Effector memory CD4-positive, alpha-beta T cell (primary cell): Measurements from ENCODE around the gene MACROD2.

Experiments
- DNase-seq, 3 donors: peaks; one replicate each; pipeline ENCODE4 v3.0.0-alpha.2; 2020
- H3K27ac ChIP-seq: 2 replicates; pipeline ENCODE4 v1.7.0; 2013; ENCODE audit warnings: mild to moderate bottlenecking, low read length, moderate library complexity; ENCODE audit not compliant: insufficient read depth, poor library complexity, severe bottlenecking
- H3K27me3 ChIP-seq: replicated peaks from 2 replicates; pipeline ENCODE4 v1.7.0; 2013; ENCODE audit warnings: mild to moderate bottlenecking, low read length; ENCODE audit not compliant: insufficient read depth, control insufficient read depth, poor library complexity, severe bottlenecking
- H3K36me3 ChIP-seq: 2 replicates; pipeline ENCODE4 v1.7.0; 2013; ENCODE audit warnings: mild to moderate bottlenecking, low read length, moderate library complexity; ENCODE audit not compliant: control insufficient read depth, insufficient read depth
- H3K4me1 ChIP-seq: 2 replicates; pipeline ENCODE4 v1.7.0; 2013; ENCODE audit warnings: low read length, mild to moderate bottlenecking; ENCODE audit not compliant: control insufficient read depth, insufficient read depth, poor library complexity, severe bottlenecking
- H3K4me3 ChIP-seq: 2 replicates; pipeline ENCODE4 v1.7.0; 2013; ENCODE audit warnings: low read length, low read depth, mild to moderate bottlenecking; ENCODE audit not compliant: insufficient read depth, poor library complexity, severe bottlenecking
- H3K9me3 ChIP-seq: 2 replicates; pipeline ENCODE4 v1.7.0; 2013; ENCODE audit warnings: mild to moderate bottlenecking, low read length, moderate library complexity; ENCODE audit not compliant: control insufficient read depth

Gene MACROD2

GRCh38 chr20:14647016-14647415 lies 651.7 kb downstream of the MACROD2 start:
- H3K9me3 ChIP-seq = no peaks in the 10 kb centered on the region
- no peaks in the 10 kb centered on the region for H3K27me3 ChIP-seq
- DNase-seq = no peak
- no peaks in the 10 kb centered on the region for H3K36me3 ChIP-seq
- H3K4me1 ChIP-seq = no peaks in the 10 kb centered on the region
- no peak overlapping the region for H3K27ac ChIP-seq
- H3K4me3 ChIP-seq = no peak overlapping the region

DNA sequence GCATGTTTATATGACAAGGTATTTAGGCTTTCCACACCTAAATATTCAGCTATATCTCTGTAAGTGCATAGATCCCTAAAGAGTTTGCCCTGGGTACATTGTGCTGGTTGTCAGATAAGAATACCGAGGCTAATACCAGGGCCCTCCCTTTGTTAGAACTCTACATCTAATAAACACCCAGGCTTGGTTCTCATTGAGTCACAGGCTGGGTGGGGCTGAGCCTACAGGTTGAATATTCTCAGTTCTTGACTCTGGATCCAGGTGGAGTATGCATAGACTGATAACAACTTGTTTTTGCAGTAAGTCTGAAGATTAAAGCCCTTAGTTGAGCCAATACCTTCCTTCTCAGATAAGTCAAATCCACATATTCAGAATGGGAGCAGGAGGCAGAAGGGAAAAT lies 654.3 kb downstream of the MACROD2 start:
- no peak for DNase-seq
- Histone ChIP-seq H3K27ac (no peak overlapping the region), H3K4me1 (no peaks in the 10 kb centered on the region), H3K9me3 (no peaks in the 10 kb centered on the region), H3K36me3 (no peaks in the 10 kb centered on the region), H3K27me3 (no peaks in the 10 kb centered on the region), H3K4me3 (no peak overlapping the region)

DNA sequence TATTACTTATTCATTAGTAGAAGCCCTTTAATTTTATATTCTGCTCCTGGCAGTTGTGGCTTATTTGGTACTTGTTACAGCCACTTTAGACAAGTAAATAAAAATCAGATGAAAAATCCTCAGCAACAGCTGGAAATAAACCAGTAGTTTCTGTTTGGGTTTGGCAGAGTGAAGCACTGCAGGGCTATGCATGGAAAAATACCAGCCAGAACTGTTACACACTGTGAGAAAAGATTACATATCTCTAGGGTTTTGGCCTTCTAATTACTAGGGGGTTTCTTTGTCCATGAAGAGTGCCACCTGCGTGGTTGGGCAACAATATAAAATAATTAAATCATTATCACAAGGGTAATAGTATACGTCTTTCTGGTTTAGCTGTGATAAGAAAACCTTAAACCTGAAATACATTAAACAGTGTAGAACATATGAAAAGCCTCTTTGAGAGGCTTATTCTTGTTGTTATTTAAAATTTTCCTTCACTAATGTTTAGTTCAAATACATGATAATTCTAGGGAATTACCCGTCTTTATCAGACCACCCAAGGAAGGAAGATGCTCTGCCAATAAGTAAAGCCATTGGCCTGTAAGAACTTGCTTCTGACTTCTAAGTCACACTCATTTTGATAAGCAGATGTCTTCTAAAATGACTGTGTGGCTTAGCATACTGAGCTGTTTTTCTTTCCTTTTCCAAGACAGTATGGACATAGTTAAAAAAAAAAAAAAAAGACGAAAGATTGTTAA lies 662.1 kb downstream of the MACROD2 start:
- no peak overlapping the region for H3K27ac ChIP-seq
- DNase-seq = no peak
- no peaks in the 10 kb centered on the region for H3K27me3 ChIP-seq
- H3K4me3 ChIP-seq = no peak overlapping the region
- no peaks in the 10 kb centered on the region for H3K36me3 ChIP-seq
- H3K9me3 ChIP-seq = no peaks in the 10 kb centered on the region
- H3K4me1 ChIP-seq = no peaks in the 10 kb centered on the region

DNA sequence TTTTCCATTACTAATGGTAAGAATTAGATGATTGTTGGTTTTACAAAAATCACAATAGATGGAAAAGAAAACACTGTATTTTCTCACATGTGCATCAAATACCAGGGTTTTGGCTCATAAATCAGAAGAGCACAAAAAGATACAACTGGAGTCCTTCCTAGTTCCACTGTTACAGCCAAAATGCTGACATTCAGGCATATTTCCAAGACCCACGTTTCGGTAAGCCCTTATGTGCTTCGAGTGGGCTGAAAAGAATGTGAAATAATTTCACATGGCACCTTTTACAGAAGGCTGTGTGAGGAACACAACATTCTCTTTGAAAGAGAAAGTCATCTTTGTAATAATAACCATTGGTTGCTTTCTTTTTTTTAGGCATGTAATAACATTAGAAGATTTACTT lies 668.8 kb downstream of the MACROD2 start:
- Histone ChIP-seq H3K36me3 (no peaks in the 10 kb centered on the region), H3K9me3 (no peaks in the 10 kb centered on the region), H3K4me3 (no peak overlapping the region), H3K27me3 (no peaks in the 10 kb centered on the region), H3K27ac (no peak overlapping the region), H3K4me1 (no peaks in the 10 kb centered on the region)
- no peak for DNase-seq

DNA sequence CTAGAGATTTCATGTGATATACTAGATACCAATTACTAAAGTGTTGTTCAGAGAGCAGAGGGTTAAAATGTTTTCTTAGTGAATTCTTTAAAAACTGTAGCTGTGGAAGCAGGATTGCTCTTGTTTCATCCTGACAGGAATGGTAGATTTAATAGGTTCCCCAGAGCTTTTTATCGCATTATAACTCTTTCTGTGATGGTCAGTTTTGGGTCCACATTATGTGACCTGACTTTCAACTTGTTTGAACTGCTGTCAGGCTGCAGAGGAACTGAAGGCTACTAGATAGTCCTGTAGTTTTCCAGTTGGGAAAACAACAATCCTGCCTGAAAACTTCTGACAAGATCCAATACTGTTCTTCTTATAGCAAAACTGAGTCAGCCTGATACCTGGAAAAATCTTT lies 671.4 kb downstream of the MACROD2 start:
- no peak overlapping the region for H3K4me3 ChIP-seq

DNA sequence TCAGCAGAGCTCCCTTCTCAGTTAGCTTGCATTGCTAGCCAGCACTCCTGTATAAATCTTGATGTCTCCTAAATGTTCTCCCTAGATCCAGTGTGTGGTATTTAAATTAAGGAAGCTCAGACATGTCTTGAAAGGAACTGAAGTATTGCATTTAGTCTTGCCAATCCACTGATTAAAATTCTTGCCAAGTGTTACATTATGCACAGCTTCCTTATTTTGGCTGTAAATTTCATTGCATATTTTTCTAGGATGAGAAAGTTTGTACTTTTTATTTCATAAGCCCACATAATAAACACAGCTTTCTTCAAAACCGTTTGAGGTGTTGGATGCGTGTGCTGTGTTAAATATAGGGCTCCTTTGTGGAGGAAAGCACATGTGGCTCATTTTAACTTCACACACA lies 671.9 kb downstream of the MACROD2 start:
- Histone ChIP-seq H3K4me1 (no peaks in the 10 kb centered on the region), H3K27ac (no peak overlapping the region), H3K36me3 (no peaks in the 10 kb centered on the region), H3K27me3 (no peaks in the 10 kb centered on the region), H3K4me3 (no peak overlapping the region), H3K9me3 (no peaks in the 10 kb centered on the region)
- DNase-seq = no peak

More for the DNA sequence above, 671.4 kb downstream of the MACROD2 start:
- no peaks in the 10 kb centered on the region for H3K9me3 ChIP-seq
- no peaks in the 10 kb centered on the region for H3K36me3 ChIP-seq
- no peaks in the 10 kb centered on the region for H3K27me3 ChIP-seq
- H3K27ac ChIP-seq = no peak overlapping the region
- no peak for DNase-seq
- H3K4me1 ChIP-seq = no peaks in the 10 kb centered on the region

- no peak for DNase-seq
- Histone ChIP-seq H3K27ac (no peak overlapping the region), H3K9me3 (no peaks in the 10 kb centered on the region), H3K27me3 (no peaks in the 10 kb centered on the region), H3K4me3 (no peak overlapping the region), H3K36me3 (no peaks in the 10 kb centered on the region), H3K4me1 (no peaks in the 10 kb centered on the region)
Measured at GRCh38 chr20:14672066-14672465, 676.8 kb downstream of the MACROD2 start.

DNA sequence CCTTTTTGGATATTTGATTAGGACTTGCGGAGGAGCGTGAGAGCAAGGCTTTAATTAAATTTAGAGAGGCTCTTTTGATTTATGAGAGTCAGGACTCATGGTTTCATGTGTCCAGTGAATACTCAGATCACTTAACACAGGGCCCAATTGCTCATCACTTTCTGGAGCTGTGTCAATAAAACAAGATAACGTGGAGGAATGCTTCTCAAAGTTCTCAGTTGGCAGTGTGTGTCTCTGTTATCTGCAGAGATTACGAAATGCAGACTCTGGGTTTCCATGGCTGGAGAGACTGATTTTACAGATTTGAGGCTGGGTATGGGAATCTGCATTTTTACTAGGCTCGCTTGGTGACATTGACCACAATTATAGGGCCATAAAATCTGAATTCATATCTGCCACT lies 677.8 kb downstream of the MACROD2 start:
- Histone ChIP-seq H3K27ac (no peak overlapping the region), H3K36me3 (no peaks in the 10 kb centered on the region), H3K27me3 (no peaks in the 10 kb centered on the region), H3K4me3 (no peak overlapping the region), H3K4me1 (no peaks in the 10 kb centered on the region), H3K9me3 (no peaks in the 10 kb centered on the region)
- no peak for DNase-seq

DNA sequence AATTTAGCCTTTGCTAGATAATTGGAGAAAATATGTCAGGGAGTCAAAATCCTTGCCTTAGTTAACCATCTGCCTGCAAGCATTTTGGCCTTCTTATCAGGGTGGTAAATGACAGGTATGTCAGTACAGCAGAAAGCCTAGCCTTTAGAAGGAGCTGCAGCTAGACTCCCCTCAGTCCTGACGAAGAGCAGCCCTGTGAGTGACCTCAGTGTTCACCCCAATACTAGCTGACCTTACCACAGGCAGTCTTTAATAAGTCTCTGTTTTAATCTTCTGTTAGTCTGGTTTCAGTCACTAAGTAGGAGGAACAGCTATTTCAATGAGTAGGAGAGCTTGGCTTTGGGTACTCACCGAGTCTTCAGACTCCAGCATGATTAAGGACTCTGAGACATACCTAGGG lies 682.1 kb downstream of the MACROD2 start:
- Histone ChIP-seq H3K27me3 (no peaks in the 10 kb centered on the region), H3K9me3 (no peaks in the 10 kb centered on the region), H3K4me3 (no peak overlapping the region), H3K4me1 (no peaks in the 10 kb centered on the region), H3K27ac (no peak overlapping the region), H3K36me3 (no peaks in the 10 kb centered on the region)
- DNase-seq = no peak

DNA sequence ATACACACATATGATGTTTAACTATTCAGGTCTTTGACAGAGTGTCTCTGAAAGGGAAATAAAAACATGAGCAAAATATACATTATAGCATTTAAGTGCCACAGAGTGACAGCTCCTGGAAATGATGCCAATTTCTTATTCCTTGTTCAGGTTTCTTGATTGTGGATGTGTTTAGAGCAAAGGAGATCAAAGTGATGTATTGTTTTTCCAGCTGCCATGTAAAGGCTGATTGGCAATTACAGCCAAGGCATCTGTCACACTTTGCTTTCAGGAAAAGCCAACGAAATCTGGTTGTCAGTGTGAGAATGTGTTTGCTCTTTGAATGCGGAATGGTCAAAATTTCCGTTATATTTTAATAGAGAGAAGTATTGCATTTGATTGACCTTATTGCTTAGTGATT lies 689.9 kb downstream of the MACROD2 start:
- Histone ChIP-seq H3K36me3 (no peaks in the 10 kb centered on the region), H3K27ac (no peak overlapping the region), H3K27me3 (no peaks in the 10 kb centered on the region), H3K4me1 (no peaks in the 10 kb centered on the region), H3K9me3 (no peaks in the 10 kb centered on the region), H3K4me3 (no peak overlapping the region)
- no peak for DNase-seq
